ENCODE data around the gene MT1X.

The MT1X gene

DNA sequence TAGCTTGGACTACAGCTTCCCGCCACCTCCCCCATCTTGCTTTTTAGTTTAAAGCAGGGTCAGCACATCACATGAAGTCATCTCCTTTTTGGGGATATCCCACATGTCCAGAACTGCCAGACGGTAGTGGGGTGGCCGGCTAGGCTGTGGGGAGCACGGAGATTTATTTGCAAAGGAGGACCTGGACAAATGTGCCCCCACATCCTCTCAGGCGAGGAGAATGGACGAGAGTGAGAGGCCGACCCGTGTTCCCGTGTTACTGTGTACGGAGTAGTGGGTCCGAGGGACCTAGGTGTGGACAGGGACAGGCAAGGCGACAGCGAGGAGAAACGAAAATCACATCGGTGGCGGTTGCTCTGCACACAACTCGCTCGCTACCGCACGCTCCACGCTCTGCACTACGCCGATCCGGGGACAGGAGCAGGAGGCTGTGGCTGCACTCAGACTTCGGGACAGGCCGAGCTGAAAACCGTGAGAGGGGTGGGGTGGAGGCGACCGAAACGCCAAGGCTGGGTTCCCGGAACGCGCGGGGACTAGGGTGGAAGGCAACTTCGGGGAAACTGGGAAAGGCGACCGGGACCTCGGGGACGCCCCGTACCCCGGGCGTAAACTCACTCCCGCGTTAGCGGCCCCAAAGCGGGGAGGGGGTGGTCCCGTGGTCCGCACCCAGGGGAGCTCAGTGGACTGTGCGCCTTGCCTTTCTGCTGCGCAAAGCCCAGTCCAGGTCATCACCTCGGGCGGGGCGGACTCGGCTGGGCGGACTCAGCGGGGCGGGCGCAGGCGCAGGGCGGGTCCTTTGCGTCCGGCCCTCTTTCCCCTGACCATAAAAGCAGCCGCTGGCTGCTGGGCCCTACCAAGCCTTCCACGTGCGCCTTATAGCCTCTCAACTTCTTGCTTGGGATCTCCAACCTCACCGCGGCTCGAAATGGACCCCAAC is 44.2 kb upstream of the MT1X start, which contains the start of gene MT1A:
TSS of gene MT1A (plus strand) at position 853 of the 937 bp plus-strand sequence. CDS start at position 926, 73 bp downstream.
- ChIA-PET POLR2A (no interaction called here), CTCF (no interaction called here)
- TF ChIP-seq, protein P1, sequence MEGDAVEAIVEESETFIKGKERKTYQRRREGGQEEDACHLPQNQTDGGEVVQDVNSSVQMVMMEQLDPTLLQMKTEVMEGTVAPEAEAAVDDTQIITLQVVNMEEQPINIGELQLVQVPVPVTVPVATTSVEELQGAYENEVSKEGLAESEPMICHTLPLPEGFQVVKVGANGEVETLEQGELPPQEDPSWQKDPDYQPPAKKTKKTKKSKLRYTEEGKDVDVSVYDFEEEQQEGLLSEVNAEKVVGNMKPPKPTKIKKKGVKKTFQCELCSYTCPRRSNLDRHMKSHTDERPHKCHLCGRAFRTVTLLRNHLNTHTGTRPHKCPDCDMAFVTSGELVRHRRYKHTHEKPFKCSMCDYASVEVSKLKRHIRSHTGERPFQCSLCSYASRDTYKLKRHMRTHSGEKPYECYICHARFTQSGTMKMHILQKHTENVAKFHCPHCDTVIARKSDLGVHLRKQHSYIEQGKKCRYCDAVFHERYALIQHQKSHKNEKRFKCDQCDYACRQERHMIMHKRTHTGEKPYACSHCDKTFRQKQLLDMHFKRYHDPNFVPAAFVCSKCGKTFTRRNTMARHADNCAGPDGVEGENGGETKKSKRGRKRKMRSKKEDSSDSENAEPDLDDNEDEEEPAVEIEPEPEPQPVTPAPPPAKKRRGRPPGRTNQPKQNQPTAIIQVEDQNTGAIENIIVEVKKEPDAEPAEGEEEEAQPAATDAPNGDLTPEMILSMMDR (IDR thresholded peaks at IDR 0.05; ENCODE audit: control extremely low read depth, extremely low read depth, low read depth, missing control alignments), result no peak
- DNase-seq (ENCODE audit: extremely low spot score), result no peak

DNA sequence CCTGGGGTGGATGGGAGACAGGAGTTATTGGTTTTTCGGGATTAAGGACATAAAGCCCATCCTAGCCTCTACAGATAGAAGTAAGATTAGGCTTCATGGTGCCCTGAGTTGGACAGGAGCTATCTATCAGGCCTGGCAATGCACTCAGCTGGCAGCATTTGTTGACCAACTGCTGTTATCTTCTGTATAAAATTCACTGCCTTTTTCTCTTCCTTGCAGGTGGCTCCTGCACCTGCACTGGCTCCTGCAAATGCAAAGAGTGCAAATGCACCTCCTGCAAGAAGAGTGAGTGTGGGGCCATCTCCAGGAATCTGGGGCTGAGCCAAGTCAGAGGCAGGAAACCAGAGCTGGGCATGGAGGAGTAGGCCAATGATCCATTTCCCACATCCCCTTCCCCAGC is 43.2 kb upstream of the MT1X start:
- DNase-seq (ENCODE audit: extremely low spot score), result no peak
- POLR2A ChIA-PET, result interaction anchor here (0.6 kb wide), 1 partner anchor 63 kb away, joined by 3 read pairs; no protein-coding TSS in a partner anchor
- TF ChIP-seq, protein P1 (IDR thresholded peaks at IDR 0.05; ENCODE audit: control extremely low read depth, extremely low read depth, low read depth, missing control alignments), result no peak
- CTCF ChIA-PET, result interaction anchor here (1.5 kb wide), 1 partner anchor 63 kb away, joined by 3 read pairs; no protein-coding TSS in a partner anchor

DNA sequence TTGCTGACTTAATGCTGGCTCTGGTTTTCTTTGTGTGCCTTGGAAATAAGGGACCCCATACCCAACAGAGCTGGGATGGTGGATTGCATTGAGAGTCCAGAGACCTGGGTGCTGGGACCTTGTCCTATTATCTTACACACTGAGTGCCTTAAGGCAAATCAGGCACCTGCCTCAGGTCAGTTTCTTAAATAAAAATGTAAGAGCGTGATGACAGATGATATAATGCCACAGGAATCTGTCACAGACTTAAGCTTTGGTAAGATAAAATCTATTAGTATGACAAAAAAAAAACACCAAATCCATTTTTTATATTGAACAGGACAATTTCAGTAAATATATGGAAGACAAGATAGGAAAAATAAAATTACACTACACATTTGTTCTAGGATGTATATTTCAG is 42.2 kb upstream of the MT1X start:
- CTCF ChIA-PET, result interaction anchor here (1.5 kb wide), 1 partner anchor 62 kb away, joined by 3 read pairs; no protein-coding TSS in a partner anchor
- TF ChIP-seq, protein P1 (IDR thresholded peaks at IDR 0.05; ENCODE audit: control extremely low read depth, extremely low read depth, low read depth, missing control alignments), result no peak
- DNase-seq (ENCODE audit: extremely low spot score), result no peak
- POLR2A ChIA-PET, result no interaction called here

DNA sequence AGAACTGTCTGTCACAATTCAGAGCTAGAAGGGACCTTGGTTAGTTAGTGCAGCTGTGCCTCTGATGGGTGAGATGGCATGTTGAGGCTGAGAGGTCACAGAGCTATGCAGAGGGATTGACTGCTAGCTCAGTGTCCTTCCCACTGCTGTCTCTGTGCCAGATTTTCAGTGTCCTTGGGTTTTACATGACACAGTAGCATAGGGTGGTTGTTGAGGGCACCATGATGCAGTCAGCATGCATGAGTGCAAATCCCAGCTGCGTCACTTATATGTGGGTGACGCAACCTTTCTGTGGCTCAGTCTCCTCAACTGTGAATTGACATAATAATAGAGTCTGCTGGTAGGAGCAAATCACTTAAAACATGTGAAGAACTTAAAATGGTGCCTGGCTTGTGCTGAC is 41.1 kb upstream of the MT1X start:
- POLR2A ChIA-PET, result no interaction called here
- TF ChIP-seq, protein P1 (IDR thresholded peaks at IDR 0.05; ENCODE audit: control extremely low read depth, extremely low read depth, low read depth, missing control alignments), result no peak
- CTCF ChIA-PET, result no interaction called here
- DNase-seq (ENCODE audit: extremely low spot score), result no peak

DNA sequence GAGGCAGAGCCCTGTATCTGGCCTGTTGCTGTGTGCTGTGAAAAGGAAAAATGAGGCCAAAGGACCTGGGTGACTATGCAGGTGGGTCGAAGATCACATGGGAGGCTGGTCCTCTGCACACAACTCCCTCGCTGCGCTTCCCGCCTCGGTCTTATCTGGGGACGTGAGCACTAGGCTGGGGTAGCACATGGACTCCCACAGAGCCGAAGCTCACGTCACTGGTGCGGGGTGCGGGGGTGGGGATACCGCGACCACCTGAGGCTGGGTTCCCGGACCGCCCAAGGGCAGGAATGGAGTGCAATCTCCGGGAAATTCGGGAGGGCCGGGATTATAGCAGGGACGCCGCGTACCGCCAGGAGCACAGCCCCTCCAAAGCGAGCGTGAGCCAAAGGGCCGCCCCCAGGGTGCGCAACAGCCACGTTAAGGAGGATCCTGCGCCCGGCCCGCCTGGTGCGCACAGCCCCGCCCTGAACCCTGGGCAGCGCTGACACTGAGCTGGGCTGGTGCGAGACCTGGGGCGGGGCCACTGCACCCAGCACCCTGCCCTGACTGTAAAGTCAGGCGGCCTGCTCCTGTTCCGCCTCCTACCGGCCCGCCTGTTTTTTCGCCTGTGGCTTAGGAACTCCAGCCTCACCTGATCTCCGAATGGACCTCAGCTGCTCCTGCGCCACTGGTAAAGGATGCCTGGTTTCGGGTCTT is 39.0 kb upstream of the MT1X start:
- POLR2A ChIA-PET, result no interaction called here
- no peak for DNase-seq (ENCODE audit: extremely low spot score)
- TF ChIP-seq, protein P1 (IDR thresholded peaks at IDR 0.05; ENCODE audit: control extremely low read depth, extremely low read depth, low read depth, missing control alignments), result no peak
- CTCF ChIA-PET, result interaction anchor here (1.0 to 2.0 kb wide), 5 partner anchors 15 to 67 kb away, joined by 3 to 7 read pairs (median 3); partner anchors contain the start of gene MT2A

DNA sequence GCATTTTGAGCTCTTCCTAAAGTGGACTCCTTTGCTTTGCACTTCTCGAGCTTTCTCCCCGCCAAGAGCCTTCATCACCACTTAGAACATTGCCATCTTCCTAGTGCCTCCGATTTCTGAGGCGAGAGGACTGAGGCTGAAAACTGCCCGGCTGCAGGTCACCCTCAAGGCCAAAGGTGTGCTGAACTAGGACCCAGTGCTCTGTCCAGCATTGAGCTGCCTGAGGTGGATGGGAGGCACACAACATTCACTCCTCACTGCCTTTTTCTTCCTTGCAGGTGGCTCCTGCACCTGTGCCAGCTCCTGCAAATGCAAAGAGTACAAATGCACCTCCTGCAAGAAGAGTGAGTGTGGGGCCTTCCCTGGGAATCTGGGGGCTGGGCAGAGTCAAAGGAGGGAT is 38.4 kb upstream of the MT1X start:
- ChIA-PET CTCF (interaction anchor here (1.2 to 2.0 kb wide), 3 partner anchors 34 to 67 kb away, joined by 3 to 7 read pairs (median 4); partner anchors contain the start of gene MT2A), POLR2A (no interaction called here)
- TF ChIP-seq, protein P1 (IDR thresholded peaks at IDR 0.05; ENCODE audit: control extremely low read depth, extremely low read depth, low read depth, missing control alignments), result no peak
- no peak for DNase-seq (ENCODE audit: extremely low spot score)

Measured in GM10248 (cell line).